Endometrial microvascular endothelial cells (primary cell): ENCODE results near the gene KLK3. TPM values are rescaled to one million over a fixed set of nuclear protein-coding genes. Genes with fewer than 3 reads are reported as not detected.

Experiments used
- in situ Hi-C: cut with HindIII; loops from 2 replicates; pipeline ENCODE4 v1.10.0; 2017; ENCODE audit warnings: low sequenced_read_pairs, low pct_unique_long_range_greater_than_20kb; ENCODE audit errors: inconsistent ontology term
- total RNA-seq: library from RNA; depleted of rRNA; stranded (reverse); fragments of >200 nt; gene quantifications from one replicate; pipeline ENCODE4 v1.2.3, GENCODE V29; 2015; ENCODE audit errors: inconsistent ontology term

Gene KLK3
- total RNA-seq, 1 donor from 2014 or later, result not detected

- in situ Hi-C loops, result no loop called here
Measured at GRCh38 chr19:50851620-50852019, 3.1 kb upstream of the KLK3 start.

- in situ Hi-C loops, result no loop called here
Measured at GRCh38 chr19:50857366-50857765, 2.7 kb downstream of the KLK3 start.

GRCh38 chr19:50858886-50859285, 4.2 kb downstream of the KLK3 start:
- in situ Hi-C loops, result no loop called here

- in situ Hi-C loops, result no loop called here
Measured at GRCh38 chr19:50859849-50860248, 5.1 kb downstream of the KLK3 start.

GRCh38 chr19:50861010-50861409, 6.3 kb downstream of the KLK3 start:
- in situ Hi-C loops, result no loop called here

GRCh38 chr19:50861496-50862286, 7.0 kb downstream of the KLK3 start:
- in situ Hi-C loops, result no loop called here

GRCh38 chr19:50869479-50869878, 14.8 kb downstream of the KLK3 start:
- in situ Hi-C loops, result no loop called here

- in situ Hi-C loops, result no loop called here
Measured at GRCh38 chr19:50870417-50871089, 15.8 kb downstream of the KLK3 start.

- in situ Hi-C loops, result no loop called here
Measured at GRCh38 chr19:50873056-50873455, 18.3 kb downstream of the KLK3 start, which contains the start of gene KLK2. KLK2 (plus strand) TSS chr19:50873439; CDS start chr19:50873474, 35 bp downstream.

- in situ Hi-C loops, result no loop called here
Measured at GRCh38 chr19:50874211-50874610, 19.5 kb downstream of the KLK3 start.

- in situ Hi-C loops, result no loop called here
Measured at GRCh38 chr19:50875795-50876422, 21.2 kb downstream of the KLK3 start.

GRCh38 chr19:50876456-50876855, 21.7 kb downstream of the KLK3 start:
- in situ Hi-C loops, result no loop called here

GRCh38 chr19:50877338-50877737, 22.6 kb downstream of the KLK3 start:
- in situ Hi-C loops, result no loop called here

GRCh38 chr19:50878851-50879250, 24.1 kb downstream of the KLK3 start:
- in situ Hi-C loops, result no loop called here

GRCh38 chr19:50880241-50880640, 25.5 kb downstream of the KLK3 start:
- in situ Hi-C loops, result no loop called here

GRCh38 chr19:50882188-50882587, 27.5 kb downstream of the KLK3 start:
- in situ Hi-C loops, result no loop called here

GRCh38 chr19:50889638-50890037, 34.9 kb downstream of the KLK3 start:
- in situ Hi-C loops, result no loop called here

- in situ Hi-C loops, result no loop called here
Measured at GRCh38 chr19:50890422-50891252, 35.9 kb downstream of the KLK3 start.

- in situ Hi-C loops, result no loop called here
Measured at GRCh38 chr19:50891253-50891625, 36.5 kb downstream of the KLK3 start.
